OCI-LY7 (cell line): ENCODE results near the gene STK35. TPM values are rescaled to one million over a fixed set of nuclear protein-coding genes. Genes with fewer than 3 reads are reported as not detected.

Experiments used
- BruUV-seq: library from RNA; stranded (reverse); fragments of 400-500 nt; replicated peaks from 2 replicates; lab custom pipeline; 2021; lab: Mats Ljungman, UMichigan
- CTCF ChIA-PET: fragments of 300-600 bp; sonication (Branson Sonifier 250); formaldehyde crosslinking; loops from one replicate; lab custom pipeline; 2022; ENCODE audit warnings: antibody characterized with exemption; ENCODE audit not compliant: unreplicated experiment; lab: Charles Lee
- POLR2A ChIA-PET: fragments of 300-600 bp; sonication (Branson Sonifier 250); formaldehyde crosslinking; loops from one replicate; lab custom pipeline; 2022; ENCODE audit warnings: antibody characterized with exemption; lab: Charles Lee
- DNase-seq: peaks from one replicate; pipeline ENCODE4 v3.0.0-alpha.2; 2015; ENCODE audit warnings: low spot score
- H2AFZ ChIP-seq: fragments of 200-600 bp; sonication (generic), shearing (Covaris generic); 2 replicates; pipeline ENCODE4 v1.6.1; 2014; ENCODE audit warnings: mild to moderate bottlenecking, antibody characterized with exemption, low read length, moderate library complexity
- H3K27ac ChIP-seq: fragments of 200-600 bp; sonication (generic); 2 replicates; pipeline ENCODE4 v1.5.1; 2014; ENCODE audit warnings: mixed run types, low read depth, mild to moderate bottlenecking, moderate library complexity, low read length, inconsistent platforms; ENCODE audit not compliant: poor library complexity, severe bottlenecking
- H3K36me3 ChIP-seq: fragments of 200-600 bp; sonication (generic); 2 replicates; pipeline ENCODE4 v1.6.1; 2014; ENCODE audit warnings: mild to moderate bottlenecking, antibody characterized with exemption, low read length, moderate library complexity, mixed read lengths; ENCODE audit not compliant: insufficient read depth
- H3K4me1 ChIP-seq: fragments of 200-600 bp; sonication (generic); 2 replicates; pipeline ENCODE4 v1.5.1; 2014; ENCODE audit warnings: mild to moderate bottlenecking, low read length; ENCODE audit not compliant: insufficient read depth, poor library complexity, severe bottlenecking
- H3K4me2 ChIP-seq: fragments of 200-600 bp; sonication (generic); 2 replicates; pipeline ENCODE4 v1.6.1; 2014; ENCODE audit warnings: mild to moderate bottlenecking, low read length
- H3K4me3 ChIP-seq: fragments of 200-600 bp; sonication (generic); 2 replicates; pipeline ENCODE4 v1.5.1; 2014; ENCODE audit warnings: mild to moderate bottlenecking, low read depth, low read length; ENCODE audit not compliant: poor library complexity, severe bottlenecking
- H3K79me2 ChIP-seq: fragments of 200-600 bp; sonication (generic); 2 replicates; pipeline ENCODE4 v1.6.1; 2016; ENCODE audit warnings: low read depth, mild to moderate bottlenecking, low read length, moderate library complexity, mixed read lengths; ENCODE audit not compliant: insufficient read depth
- H3K9me2 ChIP-seq: fragments of 200-600 bp; sonication (generic); 2 replicates; pipeline ENCODE4 v1.6.1; 2016; ENCODE audit warnings: mild to moderate bottlenecking, low read length, mixed read lengths; ENCODE audit not compliant: insufficient read depth
- H3K9me3 ChIP-seq: fragments of 200-600 bp; sonication (generic); 2 replicates; pipeline ENCODE4 v1.6.1; 2014; ENCODE audit warnings: mild to moderate bottlenecking, mixed run types, low read length, mixed read lengths
- H4K20me1 ChIP-seq: fragments of 200-600 bp; sonication (generic); 2 replicates; pipeline ENCODE4 v1.6.1; 2014; ENCODE audit warnings: mild to moderate bottlenecking, antibody characterized with exemption, low read length, moderate library complexity, mixed read lengths; ENCODE audit not compliant: insufficient read depth
- EZH2phosphoT487 ChIP-seq: fragments of 200-600 bp; sonication (generic); IDR thresholded peaks from 2 replicates; pipeline ENCODE4 v1.6.1; 2018; ENCODE audit warnings: low read depth, borderline replicate concordance, mild to moderate bottlenecking, mixed run types, antibody characterized with exemption, low read length, moderate library complexity, mixed read lengths
- intact Hi-C: fragments of 100-400 bp; cut with micrococcal nuclease; formaldehyde crosslinking; loops from one replicate; pipeline ENCODE4 v1.10.0; 2022; ENCODE audit not compliant: unreplicated experiment
- small RNA-seq: library from RNA; depleted of rRNA; stranded (forward); fragments of <200 nt; gene quantifications from one replicate; pipeline ENCODE3, GENCODE V24; 2014
- total RNA-seq, 2 experiments: library from RNA; depleted of rRNA in 1 of 2; stranded (reverse); fragments of >200 nt in 1 of 2; shearing (Covaris generic) in 1 of 2; gene quantifications; 2 replicates each; pipeline ENCODE4 v1.2.3, GENCODE V29; 2014 to 2022
- TF ChIP-seq, protein P1 (sequence below): fragments of 200-600 bp; sonication (generic); conservative IDR thresholded peaks from 2 replicates; pipeline ENCODE4 v1.5.1; 2014; ENCODE audit warnings: mild to moderate bottlenecking, antibody characterized with exemption, low read length, moderate library complexity, mixed read lengths

STK35 gene
- total RNA-seq, 2 experiments from 2014 or later = 21.4 to 22.3 TPM

DNA sequence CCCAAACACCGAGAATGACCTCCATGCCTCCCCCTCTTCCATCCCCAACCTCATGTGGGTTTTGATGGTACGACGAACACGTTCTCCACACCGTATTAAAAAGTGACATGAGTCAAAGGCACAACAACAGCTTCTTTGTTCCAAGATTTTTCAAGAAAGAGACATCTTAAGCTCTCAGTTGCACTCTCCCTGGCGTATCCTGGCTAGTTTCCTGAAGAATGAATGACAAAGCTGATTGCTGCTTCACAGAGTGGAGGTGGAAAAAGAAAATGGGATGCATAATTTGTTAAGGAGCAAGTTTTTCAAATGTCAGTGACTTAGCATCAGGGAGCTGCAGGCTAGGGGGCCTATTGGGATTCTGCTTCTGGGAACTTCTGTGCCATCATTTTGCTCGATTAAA, 95.5 kb downstream of the STK35 start:
- Histone ChIP-seq H2AFZ (no peak overlapping the region), H3K9me3 (no peaks in the 10 kb centered on the region), H3K4me1 (no peaks in the 10 kb centered on the region), H3K36me3 (no peaks in the 10 kb centered on the region), H3K27ac (no peak overlapping the region), H3K9me2 (no peaks in the 10 kb centered on the region), H3K4me2 (no peak overlapping the region), H3K4me3 (no peak overlapping the region), H4K20me1 (no peaks in the 10 kb centered on the region), H3K79me2 (no peaks in the 10 kb centered on the region)
- ChIA-PET POLR2A (no interaction called here), CTCF (no interaction called here)
- DNase-seq = no peak
- intact Hi-C loops = no loop called here
- BruUV-seq = no TSS peak
- TF ChIP-seq EZH2phosphoT487 = no peak
- TF ChIP-seq, protein P1, sequence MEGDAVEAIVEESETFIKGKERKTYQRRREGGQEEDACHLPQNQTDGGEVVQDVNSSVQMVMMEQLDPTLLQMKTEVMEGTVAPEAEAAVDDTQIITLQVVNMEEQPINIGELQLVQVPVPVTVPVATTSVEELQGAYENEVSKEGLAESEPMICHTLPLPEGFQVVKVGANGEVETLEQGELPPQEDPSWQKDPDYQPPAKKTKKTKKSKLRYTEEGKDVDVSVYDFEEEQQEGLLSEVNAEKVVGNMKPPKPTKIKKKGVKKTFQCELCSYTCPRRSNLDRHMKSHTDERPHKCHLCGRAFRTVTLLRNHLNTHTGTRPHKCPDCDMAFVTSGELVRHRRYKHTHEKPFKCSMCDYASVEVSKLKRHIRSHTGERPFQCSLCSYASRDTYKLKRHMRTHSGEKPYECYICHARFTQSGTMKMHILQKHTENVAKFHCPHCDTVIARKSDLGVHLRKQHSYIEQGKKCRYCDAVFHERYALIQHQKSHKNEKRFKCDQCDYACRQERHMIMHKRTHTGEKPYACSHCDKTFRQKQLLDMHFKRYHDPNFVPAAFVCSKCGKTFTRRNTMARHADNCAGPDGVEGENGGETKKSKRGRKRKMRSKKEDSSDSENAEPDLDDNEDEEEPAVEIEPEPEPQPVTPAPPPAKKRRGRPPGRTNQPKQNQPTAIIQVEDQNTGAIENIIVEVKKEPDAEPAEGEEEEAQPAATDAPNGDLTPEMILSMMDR = no peak

Small RNAs within 50 kb of the gene (small RNA-seq; reads per million reads assigned to genes)
- gene RPL7P2 = not detected

Other genes with a start within 250 kb of the STK35 start
- gene SIRPA, start 206.4 kb upstream of the STK35 start, total RNA-seq (2014; rRNA removed; shearing (Covaris generic)) = not detected in 2 replicates
- not detected in 2 replicates for gene SIRPA, start 206.4 kb upstream of the STK35 start, total RNA-seq (2022)
- not detected in 2 replicates for gene PDYN, start 107.8 kb upstream of the STK35 start, total RNA-seq (2014; rRNA removed; shearing (Covaris generic))
- not detected in 2 replicates for gene PDYN, start 107.8 kb upstream of the STK35 start, total RNA-seq (2022)
- not detected in 2 replicates for gene TGM3, start 194.2 kb downstream of the STK35 start, total RNA-seq (2014; rRNA removed; shearing (Covaris generic))
- gene TGM3, start 194.2 kb downstream of the STK35 start, total RNA-seq (2022) = not detected in 2 replicates